Tibial nerve (tissue), 4 donors: ENCODE results near the gene PIP5K1B. TPM values are rescaled to one million over a fixed set of nuclear protein-coding genes. Genes with fewer than 3 reads are reported as not detected.

Source experiments
- DNase-seq, 2 donors: peaks; one replicate each; pipeline ENCODE4 v3.0.0-alpha.2; 2019; ENCODE audit warnings: low spot score in 2 of 2
- H3K27ac ChIP-seq, 4 donors: fragments of 200-600 bp; sonication (generic) in 3 of 4; one replicate each; pipeline ENCODE4 v1.5.1; 2017 to 2019; ENCODE audit warnings: mild to moderate bottlenecking in 1 of 4
- H3K27me3 ChIP-seq, 2 donors: fragments of 200-600 bp; sonication (generic) in 1 of 2; one replicate each; pipeline versions ENCODE4 v1.5.1 to v1.6.0; 2017 to 2019
- H3K36me3 ChIP-seq, 3 donors: fragments of 200-600 bp; sonication (generic); one replicate each; pipeline ENCODE4 v1.5.1; 2018 to 2019
- H3K4me1 ChIP-seq, 4 donors: fragments of 200-600 bp; sonication (generic) in 3 of 4; one replicate each; pipeline ENCODE4 v1.5.1; 2017 to 2019
- H3K4me3 ChIP-seq, 4 donors: fragments of 200-600 bp; sonication (generic) in 3 of 4; one replicate each; pipeline ENCODE4 v1.5.1; 2017 to 2019; ENCODE audit warnings: mild to moderate bottlenecking in 1 of 4, moderate library complexity in 1 of 4
- H3K9me3 ChIP-seq, 4 donors: fragments of 200-600 bp; sonication (generic) in 3 of 4; one replicate each; pipeline ENCODE4 v1.5.1; 2017 to 2019
- CTCF ChIP-seq, 5 experiments: fragments of 200-600 bp in 3 of 5; fragments of 450-650 bp in 2 of 5; sonication (generic) in 3 of 5; IDR thresholded peaks; one replicate each; pipeline ENCODE4 v1.5.1; 2016 to 2019; ENCODE audit warnings: antibody characterized with exemption in 5 of 5, mild to moderate bottlenecking in 3 of 5, moderate library complexity in 2 of 5
- EP300 ChIP-seq, 2 donors: sonication (generic); formaldehyde crosslinking; IDR thresholded peaks; one replicate each; pipeline ENCODE4 v1.6.1; 2017; ENCODE audit warnings: antibody characterized with exemption in 2 of 2, mild to moderate bottlenecking in 1 of 2
- POLR2A ChIP-seq, 2 donors: fragments of 450-650 bp; IDR thresholded peaks; one replicate each; pipeline ENCODE4 v1.6.1; 2017; ENCODE audit warnings: antibody characterized with exemption in 2 of 2, mild to moderate bottlenecking in 2 of 2, moderate library complexity in 2 of 2
- WGBS, 2 donors: methylation state at CpG; one replicate each; pipeline ENCODE4 v1.1.5; 2018; 5-methylcytosine and 5-hydroxymethylcytosine counted together
- total RNA-seq, 4 donors: library from RNA; depleted of rRNA; stranded (reverse); fragments of >200 nt; gene quantifications; one replicate each; pipeline ENCODE4 v1.1.0, GENCODE V29; 2016

PIP5K1B gene
- total RNA-seq, 4 donors from 2014 or later, result 0.20 to 6.8 (median 3.5) TPM

GRCh38 chr9:68869022-68869421, 164.0 kb downstream of the PIP5K1B start:
- WGBS, 2 donors, result 86 to 93% methylated on average over 3 of the region's 3 CpGs
- no peak overlapping the region for H3K4me3 ChIP-seq

GRCh38 chr9:68870086-68870485, 165.0 kb downstream of the PIP5K1B start:
- no peaks in the 10 kb centered on the region for H3K27me3 ChIP-seq
- 54 to 60% methylated on average over 4 of the region's 4 CpGs for WGBS, 2 donors

More at GRCh38 chr9:68869022-68869421, 164.0 kb downstream of the PIP5K1B start:
- Histone ChIP-seq H3K36me3 (no peaks in the 10 kb centered on the region), H3K4me1 (no peaks in the 10 kb centered on the region), H3K27ac (no peak overlapping the region), H3K27me3 (no peaks in the 10 kb centered on the region), H3K9me3 (no peaks in the 10 kb centered on the region)
- TF ChIP-seq CTCF (IDR thresholded peaks at IDR 0.05) (no peak), POLR2A (IDR thresholded peaks at IDR 0.05) (no peak)
- DNase-seq, result no peak

GRCh38 chr9:68871236-68871635, 166.2 kb downstream of the PIP5K1B start:
- Histone ChIP-seq H3K4me3 (no peak overlapping the region), H3K4me1 (no peaks in the 10 kb centered on the region), H3K9me3 (no peaks in the 10 kb centered on the region), H3K27ac (no peak overlapping the region), H3K36me3 (no peaks in the 10 kb centered on the region), H3K27me3 (no peaks in the 10 kb centered on the region)
- no peak for DNase-seq
- 42 to 54% methylated on average over 3 of the region's 3 CpGs for WGBS, 2 donors
- TF ChIP-seq POLR2A (IDR thresholded peaks at IDR 0.05) (no peak), EP300 (IDR thresholded peaks at IDR 0.05) (no peak), CTCF (IDR thresholded peaks at IDR 0.05) (no peak)

More at GRCh38 chr9:68870086-68870485, 165.0 kb downstream of the PIP5K1B start:
- DNase-seq, result no peak
- Histone ChIP-seq H3K27ac (no peak overlapping the region), H3K9me3 (no peaks in the 10 kb centered on the region), H3K4me3 (no peak overlapping the region), H3K4me1 (no peaks in the 10 kb centered on the region), H3K36me3 (no peaks in the 10 kb centered on the region)
- no peak for TF ChIP-seq POLR2A (IDR thresholded peaks at IDR 0.05)
- no peak for TF ChIP-seq CTCF (IDR thresholded peaks at IDR 0.05)

GRCh38 chr9:68872026-68872501, 167.0 kb downstream of the PIP5K1B start:
- H3K27me3 ChIP-seq, result no peaks in the 10 kb centered on the region
- no peak for DNase-seq
- no peak overlapping the region for H3K4me3 ChIP-seq
- no peak for TF ChIP-seq CTCF (IDR thresholded peaks at IDR 0.05)
- no peak for TF ChIP-seq EP300 (IDR thresholded peaks at IDR 0.05)
- no peak for TF ChIP-seq POLR2A (IDR thresholded peaks at IDR 0.05)
- no peaks in the 10 kb centered on the region for H3K9me3 ChIP-seq
- no peak overlapping the region for H3K27ac ChIP-seq
- 32% methylated on average over 8 of the region's 8 CpGs for WGBS, 2 donors
- no peaks in the 10 kb centered on the region for H3K36me3 ChIP-seq
- H3K4me1 ChIP-seq, result no peaks in the 10 kb centered on the region

GRCh38 chr9:68873179-68873578, 168.1 kb downstream of the PIP5K1B start:
- DNase-seq, result no peak
- 88 to 90% methylated on average over 6 of the region's 6 CpGs for WGBS, 2 donors
- TF ChIP-seq CTCF (IDR thresholded peaks at IDR 0.05), result no peak
- no peak for TF ChIP-seq EP300 (IDR thresholded peaks at IDR 0.05)
- TF ChIP-seq POLR2A (IDR thresholded peaks at IDR 0.05), result no peak
- Histone ChIP-seq H3K4me1 (no peaks in the 10 kb centered on the region), H3K9me3 (no peaks in the 10 kb centered on the region), H3K4me3 (no peak overlapping the region), H3K36me3 (no peaks in the 10 kb centered on the region), H3K27ac (no peak overlapping the region), H3K27me3 (no peaks in the 10 kb centered on the region)
